Posterior cingulate gyrus (tissue), 11 donors: Measurements from ENCODE around the gene YBX1.

Experiments
- DNase-seq, 10 donors: peaks; one replicate each; pipeline versions ENCODE4 v3.0.0 to v3.0.0-alpha.2; 2020 to 2021; ENCODE audit warnings: mixed read lengths in 3 of 10
- intact Hi-C: fragments of 100-400 bp; cut with DNase I; formaldehyde crosslinking; loops from one replicate; pipeline ENCODE4 v1.15.1; 2023

The YBX1 gene

GRCh38 chr1:42732126-42732680 is 50.0 kb downstream of the YBX1 start:
- no peak for DNase-seq
- intact Hi-C loops = no loop called here

DNA sequence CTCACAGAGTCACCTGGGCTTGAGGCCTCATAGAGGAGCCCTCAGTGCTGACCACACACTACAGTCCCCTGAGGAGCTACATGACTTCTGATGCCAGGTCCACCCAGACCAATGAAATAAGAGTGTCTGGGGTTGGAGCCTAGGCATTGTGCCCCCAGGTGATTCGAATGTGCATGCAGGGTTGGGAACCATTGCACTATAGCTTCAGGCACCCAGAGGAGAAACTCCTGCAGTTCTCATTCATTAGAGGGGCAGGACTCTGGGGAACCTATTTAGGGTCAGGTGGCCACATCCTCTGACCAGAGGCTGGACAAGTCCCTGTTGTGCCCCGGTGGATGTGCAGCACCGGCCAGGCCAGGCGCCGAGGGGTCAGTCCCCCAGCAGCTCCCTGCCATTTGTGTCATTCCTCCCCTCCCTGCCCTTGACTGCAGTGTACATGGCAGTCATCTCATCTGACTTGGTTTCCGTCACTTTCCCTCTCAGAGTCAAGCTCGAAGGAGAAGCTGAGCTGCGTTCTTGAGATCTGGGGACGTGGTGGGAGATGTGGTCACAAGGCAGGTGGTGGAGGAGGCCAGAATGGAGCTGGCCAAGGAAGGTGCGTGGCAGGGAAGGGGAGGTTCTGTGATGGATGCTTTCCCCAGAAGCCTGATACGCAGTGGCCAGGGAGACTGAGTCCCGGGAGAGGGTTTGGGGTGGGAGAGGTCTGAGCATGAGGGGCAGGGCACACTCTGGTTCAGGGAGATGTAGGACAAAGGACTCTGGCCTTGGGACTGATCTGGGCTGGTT is 51.4 kb downstream of the YBX1 start:
- intact Hi-C loops = no loop called here
- DNase-seq = no peak

GRCh38 chr1:42734201-42735035 is 52.2 kb downstream of the YBX1 start:
- intact Hi-C loops = no loop called here
- DNase-seq = no peak

- intact Hi-C loops = no loop called here
- DNase-seq = no peak
Observed at GRCh38 chr1:42735056-42735455, 52.8 kb downstream of the YBX1 start.

DNA sequence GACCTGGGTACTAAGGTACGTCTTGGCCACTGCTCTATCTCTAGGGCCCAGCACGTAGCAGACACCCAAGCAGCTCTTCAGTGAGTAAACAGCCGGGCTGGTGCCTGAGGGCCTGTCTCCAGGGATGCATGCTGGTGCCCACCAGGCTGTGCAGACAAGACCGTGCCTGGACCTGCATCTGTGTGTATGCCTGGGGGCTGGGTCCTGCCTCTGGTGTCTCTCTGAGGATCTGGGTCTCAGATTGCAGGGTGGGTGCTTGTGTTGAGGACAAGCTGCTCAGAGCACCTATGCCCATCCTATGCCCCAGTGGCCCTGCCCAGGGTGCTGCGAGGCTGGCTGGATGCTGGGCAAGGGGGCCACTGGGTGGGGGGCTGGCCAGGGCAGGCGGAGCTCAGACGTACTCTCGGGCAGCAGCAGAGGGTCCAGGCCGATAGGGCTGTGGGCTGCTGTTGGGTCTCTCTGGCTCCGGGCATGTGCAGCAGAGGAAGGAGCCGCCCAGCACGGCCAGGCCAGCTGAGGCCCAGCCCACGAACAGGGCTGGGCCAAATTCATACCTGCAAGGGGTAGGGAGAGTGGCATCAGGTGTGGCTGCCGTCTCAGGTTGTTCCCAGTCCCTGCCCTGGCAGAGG is 53.4 kb downstream of the YBX1 start:
- peak in 1 of 10 donors; percentile 70 for DNase-seq
- intact Hi-C loops = no loop called here

DNA sequence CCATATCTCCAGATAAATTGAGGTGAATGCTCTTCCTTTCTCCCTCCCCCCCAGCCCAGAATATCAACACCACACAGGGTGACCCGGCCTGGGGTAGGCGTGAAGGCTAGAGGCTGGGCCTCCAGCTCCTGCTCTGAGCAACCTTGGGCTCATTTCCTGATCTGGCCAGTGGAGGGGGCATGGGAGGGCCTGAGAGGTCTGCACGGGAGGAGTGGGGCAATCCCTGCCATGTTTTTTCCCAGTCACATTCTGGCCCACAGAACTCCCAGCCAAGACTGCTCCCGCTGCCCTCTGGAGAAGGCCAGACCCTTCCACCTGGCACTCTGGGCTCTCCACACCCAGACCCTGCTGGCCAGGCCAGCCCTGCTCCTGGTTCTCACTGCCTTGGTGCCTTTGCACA is 53.9 kb downstream of the YBX1 start:
- intact Hi-C loops = no loop called here
- no peak for DNase-seq

DNA sequence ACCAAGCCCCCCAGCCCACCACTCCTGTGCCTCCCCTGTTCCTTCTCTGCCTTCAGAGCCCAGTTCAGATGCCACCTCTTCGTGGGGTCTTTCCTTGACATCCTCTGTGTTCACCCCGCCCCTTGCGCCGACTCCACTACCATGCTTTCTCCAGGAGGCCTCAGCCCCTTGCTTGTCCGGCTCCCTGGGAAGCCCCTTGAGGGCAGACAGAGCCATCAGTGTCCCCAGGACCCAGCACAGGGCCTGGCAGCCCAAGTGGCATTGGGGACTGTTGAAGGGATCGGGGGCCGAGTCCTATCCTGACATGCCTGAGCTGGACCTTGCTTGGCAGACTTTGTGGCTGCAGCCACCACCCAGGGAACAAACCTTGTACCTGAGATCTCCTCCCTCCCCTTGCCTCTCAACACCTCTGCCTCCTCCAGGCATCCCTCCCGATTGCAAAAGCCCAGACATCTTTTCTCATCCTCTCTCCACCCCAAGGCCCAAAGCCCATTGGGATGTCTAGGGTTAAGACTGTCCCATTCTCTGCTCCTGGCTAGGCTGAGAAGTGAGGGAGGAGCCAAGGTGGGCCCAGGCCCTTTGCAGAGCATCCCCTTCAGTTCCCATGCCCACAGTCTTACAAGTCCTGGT is 54.5 kb downstream of the YBX1 start:
- intact Hi-C loops = no loop called here
- DNase-seq = peak in 1 of 10 donors; percentile 66

DNA sequence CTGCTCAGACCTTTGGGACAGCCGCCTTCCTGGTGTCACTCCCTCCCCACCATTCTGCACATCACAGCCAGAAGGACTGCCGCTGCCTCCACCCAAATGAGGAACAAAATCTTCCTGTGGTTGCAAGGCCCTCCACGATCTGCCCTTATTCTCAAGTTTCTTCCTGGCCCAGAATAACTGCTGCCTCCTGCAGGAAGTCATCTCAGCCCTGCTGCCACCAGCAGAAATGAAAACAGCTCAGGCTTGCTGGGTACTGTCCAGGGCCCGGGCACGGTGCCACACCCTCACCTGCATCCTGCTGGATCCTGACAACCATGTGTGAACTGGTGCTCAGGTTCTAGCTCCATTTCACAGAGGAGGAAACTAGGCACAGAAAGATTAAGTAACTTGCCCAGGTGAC is 55.0 kb downstream of the YBX1 start:
- peak in 1 of 10 donors; percentile 65 for DNase-seq
- intact Hi-C loops = no loop called here

DNA sequence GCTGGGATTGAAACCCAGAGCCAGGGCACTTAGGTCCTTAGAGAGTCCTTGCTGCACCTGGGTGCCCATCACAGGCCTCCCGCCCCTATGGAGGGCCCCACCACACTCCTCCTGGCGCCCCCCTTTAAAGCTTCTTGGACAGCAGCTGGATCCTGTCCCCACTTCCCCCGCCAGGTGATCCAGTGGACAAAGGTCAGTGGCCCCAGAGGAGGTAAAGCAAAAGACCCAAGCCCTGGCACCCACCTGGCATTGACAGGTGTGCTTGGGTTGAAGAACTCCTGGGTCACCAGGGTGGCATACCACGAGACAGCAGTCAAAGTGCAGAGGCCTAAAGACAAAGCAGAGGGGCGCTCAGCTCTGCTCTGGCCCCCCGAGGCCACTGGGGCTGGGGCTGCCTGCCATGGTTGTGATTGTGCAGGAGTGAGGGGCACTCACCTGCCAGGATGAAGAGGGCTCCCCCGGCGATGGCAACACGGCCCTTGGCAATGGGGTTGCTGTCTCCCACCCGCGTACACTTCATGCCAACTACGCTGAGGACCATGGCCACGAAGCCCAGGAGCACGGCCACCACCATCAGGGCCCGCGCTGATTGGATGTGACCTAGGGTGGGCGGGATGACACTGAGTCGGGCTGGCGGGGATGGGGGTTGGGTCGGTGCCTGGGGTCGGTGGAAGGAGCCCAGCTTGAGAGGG is 55.9 kb downstream of the YBX1 start:
- peak in 1 of 10 donors; percentile 79 for DNase-seq
- intact Hi-C loops = no loop called here

DNA sequence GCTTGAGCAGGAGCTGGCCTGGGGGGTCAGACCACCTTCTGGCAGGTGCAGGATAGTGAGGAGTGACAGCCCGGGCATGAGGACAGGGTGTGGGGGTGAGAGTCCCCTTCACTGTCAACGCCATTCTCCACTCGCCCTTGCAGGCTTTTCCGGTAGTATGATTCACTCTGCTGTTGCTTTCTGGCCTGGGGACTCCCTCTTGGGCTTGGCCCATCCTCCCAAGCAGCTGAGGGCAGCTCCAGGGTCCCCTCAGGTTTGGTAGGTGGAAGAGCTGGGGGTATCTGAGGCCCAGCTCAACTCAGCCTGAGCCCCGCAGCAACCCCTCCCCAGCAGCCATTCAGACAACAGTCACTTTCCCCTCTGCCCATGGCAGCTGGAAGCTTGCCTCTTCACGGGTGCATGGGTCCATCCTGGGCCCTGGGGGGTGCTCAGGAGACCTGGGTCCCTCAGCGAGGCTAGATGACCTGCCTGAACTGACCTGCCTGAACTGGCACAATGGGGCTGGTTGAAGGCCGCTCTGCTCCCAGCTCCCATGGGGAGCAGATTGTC is 56.5 kb downstream of the YBX1 start:
- DNase-seq = no peak
- intact Hi-C loops = no loop called here

DNA sequence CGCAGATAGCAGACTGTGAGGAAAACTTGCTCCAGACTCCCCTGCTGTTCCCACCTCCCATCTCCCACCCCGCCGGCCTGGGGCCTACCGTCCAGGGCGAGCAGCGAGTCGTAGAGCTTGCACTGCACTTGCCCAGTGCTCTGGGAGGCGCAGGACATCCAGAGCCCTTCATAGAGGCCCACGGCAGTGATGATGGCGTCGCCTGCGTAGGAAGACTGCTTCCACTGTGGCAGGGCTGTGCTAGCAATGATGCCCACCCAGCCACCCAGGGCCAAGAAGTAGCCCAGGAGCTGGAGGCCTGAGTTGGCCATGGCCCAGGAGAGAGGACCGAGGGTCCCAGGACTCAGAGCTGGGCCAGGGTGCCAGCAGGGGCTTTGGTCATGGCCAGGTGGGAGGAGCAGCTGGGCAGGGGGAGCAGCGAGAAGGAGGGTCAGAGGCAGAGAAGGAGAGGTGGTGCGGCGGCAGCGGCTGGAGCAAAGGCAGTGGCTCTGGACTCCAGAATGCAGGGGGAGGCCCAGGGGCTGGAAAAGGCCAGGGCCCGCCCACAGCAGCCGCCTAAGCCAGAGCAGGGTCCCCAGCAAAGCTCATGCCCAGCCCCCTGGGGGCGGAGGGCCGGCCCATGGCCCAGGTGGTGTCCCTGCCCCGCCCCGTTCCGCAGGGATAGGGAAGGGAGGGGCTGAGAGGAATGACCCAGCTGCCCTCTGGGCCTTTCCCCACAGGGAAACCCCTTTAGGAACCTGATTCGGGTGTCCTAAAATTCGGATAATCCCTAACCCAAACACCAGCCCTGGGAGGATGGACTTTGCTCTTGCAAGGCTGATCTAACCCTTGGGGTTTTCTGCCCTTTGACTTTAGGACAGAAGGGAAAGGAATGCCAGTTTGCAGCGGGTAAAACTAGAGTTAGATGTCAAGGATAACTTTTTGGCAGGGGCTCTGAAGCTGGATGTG is 57.8 kb downstream of the YBX1 start, which contains the start of gene CLDN19:
Gene CLDN19 (minus strand): TSS at position 484 of the 948 bp plus-strand sequence. CDS start 173 bp downstream, at position 311.
- intact Hi-C loops = loop anchor here (10.0 kb wide), 2 partner anchors 55 to 395 kb away; partner anchors contain the start of gene YBX1
- no peak for DNase-seq

DNA sequence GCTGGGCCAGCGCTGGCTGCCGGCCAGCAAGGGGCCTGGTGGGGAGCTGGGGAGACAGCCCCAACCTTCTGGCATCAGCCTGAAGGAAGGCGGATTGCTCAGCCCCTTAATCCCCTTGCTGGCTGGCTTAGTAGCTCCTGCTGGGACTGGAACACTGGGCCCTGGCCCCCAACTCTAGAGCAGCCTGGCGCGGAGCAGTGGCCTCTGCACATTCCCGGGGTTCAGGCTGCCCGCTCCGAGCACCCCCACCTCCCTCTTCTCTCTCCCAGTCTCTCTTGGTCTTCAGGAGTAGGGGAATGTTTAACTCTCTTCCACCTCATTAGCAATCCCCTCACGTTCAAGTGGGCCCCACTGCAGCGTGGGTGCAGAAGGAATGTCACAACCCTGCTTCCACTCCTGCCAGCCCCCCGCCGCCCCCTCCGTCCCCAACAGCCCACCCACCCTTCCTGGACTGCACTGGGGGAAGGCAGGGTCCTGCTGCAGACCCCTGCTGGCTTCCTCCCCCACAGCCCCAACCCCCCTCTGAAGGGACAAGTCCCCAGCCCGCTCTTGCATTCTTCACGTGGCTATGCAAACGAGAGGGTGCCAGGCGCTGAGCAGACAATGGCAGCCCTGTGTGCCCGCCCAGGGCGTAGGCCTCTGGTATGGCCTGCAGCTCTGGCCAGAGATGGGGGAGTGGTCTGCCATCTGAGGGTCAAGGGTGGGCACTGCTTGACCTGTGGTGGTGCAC is 58.8 kb downstream of the YBX1 start:
- peak in 1 of 10 donors; percentile 85 for DNase-seq
- intact Hi-C loops = loop anchor here (10.0 kb wide), 2 partner anchors 56 to 396 kb away; partner anchors contain the start of gene YBX1

DNA sequence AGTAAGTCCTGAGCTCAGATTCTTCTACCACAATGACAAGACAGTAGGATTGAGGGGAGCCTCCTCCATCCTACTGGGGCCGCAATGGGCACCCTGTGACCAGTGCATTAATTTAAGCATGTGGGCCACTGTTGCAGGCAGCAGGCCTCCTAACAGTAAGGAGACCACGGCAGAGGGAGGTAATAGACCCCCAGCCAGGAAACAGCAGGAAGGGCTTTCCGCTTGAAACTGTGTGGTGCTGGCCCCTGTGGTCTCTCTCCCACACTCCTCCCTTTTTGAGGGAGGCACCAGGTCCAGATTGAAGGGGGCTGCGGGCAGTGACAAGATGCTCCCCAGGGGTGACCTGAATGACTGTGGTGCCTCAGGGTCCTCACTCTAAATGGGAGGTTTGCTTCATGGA is 59.5 kb downstream of the YBX1 start:
- intact Hi-C loops = loop anchor here (10.0 kb wide), 2 partner anchors 57 to 397 kb away; partner anchors contain the start of gene YBX1

DNA sequence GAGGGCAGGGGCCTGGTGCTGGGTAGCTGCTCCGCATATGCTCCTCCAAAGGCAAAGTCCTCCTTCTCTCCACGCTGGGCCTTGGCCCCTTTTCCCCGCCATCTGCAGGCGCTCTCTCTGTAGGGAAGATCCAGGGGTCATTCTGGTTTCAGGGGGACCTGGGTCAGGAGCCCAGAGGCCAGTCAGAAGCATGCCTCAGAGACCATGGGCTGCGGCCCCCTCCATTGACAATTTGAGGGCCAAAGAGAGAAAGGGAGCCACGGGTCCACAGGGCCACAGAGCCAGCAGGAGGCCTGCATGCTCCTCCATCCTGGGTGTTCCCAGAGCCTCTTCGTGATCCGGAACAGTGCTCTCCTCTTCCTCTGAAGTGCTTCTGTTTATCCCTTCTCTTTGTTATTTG is 59.9 kb downstream of the YBX1 start:
- DNase-seq = peak in 1 of 10 donors; percentile 65
- intact Hi-C loops = loop anchor here (10.0 kb wide), 2 partner anchors 57 to 397 kb away; partner anchors contain the start of gene YBX1

More for the DNA sequence above, 59.5 kb downstream of the YBX1 start:
- no peak for DNase-seq

GRCh38 chr1:42742617-42743316 is 60.5 kb downstream of the YBX1 start:
- intact Hi-C loops = loop anchor here (10.0 kb wide), 2 partner anchors 58 to 398 kb away; partner anchors contain the start of gene YBX1
- DNase-seq = peak in 1 of 10 donors; percentile 71
